Endothelial cell of umbilical vein (primary cell): ENCODE measurements around the gene CCDC12. TPM values are rescaled to one million over a fixed set of nuclear protein-coding genes. Genes with fewer than 3 reads are reported as not detected.

Source experiments
- BruUV-seq: library from RNA; stranded (reverse); fragments of 400-500 nt; replicated peaks from 2 replicates; lab custom pipeline; 2021; lab: Mats Ljungman, UMichigan
- CTCF ChIA-PET: fragments of 300-600, 350-600 bp; sonication (Branson Sonifier 250); formaldehyde crosslinking; loops from one replicate; lab custom pipeline; 2021; ENCODE audit warnings: antibody characterized with exemption, inconsistent platforms; lab: Charles Lee
- POLR2A ChIA-PET: fragments of 300-600, 350-600 bp; sonication (Branson Sonifier 250); formaldehyde crosslinking; loops from one replicate; lab custom pipeline; 2021; ENCODE audit warnings: antibody characterized with exemption, inconsistent platforms; lab: Charles Lee
- DNase-seq: peaks from one replicate; pipeline ENCODE4 v3.0.0-alpha.2; 2011; ENCODE audit warnings: low read depth, low spot score
- FAIRE-seq: peaks from 2 replicates; lab custom pipeline; 2011; peaks lifted over from hg19 to GRCh38; lab: Jason Lieb, UNC
- H2AFZ ChIP-seq: 2 replicates; pipeline ENCODE4 v1.6.0; 2012; ENCODE audit warnings: low read depth, low read length, control low read depth, inconsistent platforms
- H3K27ac ChIP-seq: 2 replicates; pipeline ENCODE4 v1.5.1; 2011; ENCODE audit warnings: low read depth, mild to moderate bottlenecking, control low read depth, low read length, moderate library complexity; ENCODE audit not compliant: insufficient read depth
- H3K27me3 ChIP-seq, 2 experiments: 2 replicates each; pipeline versions ENCODE4 v1.6.0 to v1.6.1; 2011; ENCODE audit warnings: low read length in 2 of 2, mixed read lengths in 1 of 2; ENCODE audit not compliant: control insufficient read depth in 2 of 2, insufficient read depth in 2 of 2
- H3K36me3 ChIP-seq, 2 experiments: 2 replicates in 1 of 2; 3 replicates in 1 of 2; pipeline ENCODE4 v1.5.1; 2011; ENCODE audit warnings: low read length in 2 of 2, mild to moderate bottlenecking in 1 of 2, moderate library complexity in 1 of 2; ENCODE audit not compliant: control insufficient read depth in 2 of 2, insufficient read depth in 2 of 2; ENCODE audit errors: extremely low read depth in 1 of 2
- H3K4me1 ChIP-seq: 3 replicates; pipeline ENCODE4 v1.5.1; 2011; ENCODE audit warnings: mild to moderate bottlenecking, low read length; ENCODE audit not compliant: control insufficient read depth, insufficient read depth; ENCODE audit errors: extremely low read depth
- H3K4me2 ChIP-seq: 2 replicates; pipeline ENCODE4 v1.6.1; 2011; ENCODE audit warnings: low read length, control low read depth, mixed read lengths; ENCODE audit not compliant: insufficient read depth
- H3K4me3 ChIP-seq, 3 experiments: fragments of 200-600 bp in 1 of 3; sonication (generic), shearing (Covaris generic) in 1 of 3; replicated peaks in 1 of 3; 2 replicates each; pipeline ENCODE4 v1.5.1; 2011 to 2016; ENCODE audit warnings: control low read depth in 3 of 3, low read length in 3 of 3, mild to moderate bottlenecking in 2 of 3, inconsistent platforms in 1 of 3, low read depth in 1 of 3, moderate library complexity in 1 of 3; ENCODE audit not compliant: insufficient read depth in 1 of 3
- H3K79me2 ChIP-seq: 2 replicates; pipeline ENCODE4 v1.6.0; 2012; ENCODE audit warnings: low read length, inconsistent platforms; ENCODE audit not compliant: control insufficient read depth, insufficient read depth
- H3K9ac ChIP-seq: replicated peaks from 2 replicates; pipeline ENCODE3; 2011; ENCODE audit warnings: low read length, control low read depth; ENCODE audit not compliant: insufficient read depth; ENCODE audit errors: extremely low read depth
- H3K9me1 ChIP-seq: replicated peaks from 3 replicates; pipeline ENCODE4 v1.6.0; 2011; ENCODE audit warnings: mild to moderate bottlenecking, low read length; ENCODE audit not compliant: control insufficient read depth, insufficient read depth; ENCODE audit errors: extremely low read depth
- H3K9me3 ChIP-seq: replicated peaks from 2 replicates; pipeline ENCODE4 v1.5.1; 2012; ENCODE audit warnings: low read length, inconsistent platforms; ENCODE audit not compliant: control insufficient read depth, insufficient read depth
- H4K20me1 ChIP-seq: replicated peaks from 2 replicates; pipeline ENCODE3; 2011; ENCODE audit warnings: mild to moderate bottlenecking, low read length; ENCODE audit not compliant: control insufficient read depth, insufficient read depth; ENCODE audit errors: extremely low read depth
- EZH2 ChIP-seq: IDR thresholded peaks from 2 replicates; pipeline ENCODE4 v1.6.1; 2012; ENCODE audit warnings: borderline replicate concordance, low read depth, mild to moderate bottlenecking, moderate library complexity, low read length, inconsistent platforms; ENCODE audit not compliant: severe bottlenecking
- FOS ChIP-seq: IDR thresholded peaks from 2 replicates; pipeline ENCODE4 v1.6.1; 2011; ENCODE audit warnings: mild to moderate bottlenecking, low read length, moderate library complexity, borderline replicate concordance; ENCODE audit not compliant: insufficient read depth
- GATA2 ChIP-seq: IDR thresholded peaks from 2 replicates; pipeline ENCODE4 v1.7.0; 2011; ENCODE audit warnings: low read depth, mild to moderate bottlenecking, moderate library complexity, mixed read lengths, low read length; ENCODE audit not compliant: insufficient read length, insufficient read depth
- MYC ChIP-seq: IDR thresholded peaks from one replicate; pipeline ENCODE4 v1.6.1; 2011; ENCODE audit warnings: mild to moderate bottlenecking, low read depth, low read length
- POLR2AphosphoS5 ChIP-seq: IDR thresholded peaks from 2 replicates; pipeline ENCODE4 v1.6.1; 2012; ENCODE audit warnings: low read depth, mild to moderate bottlenecking, control low read depth, low read length, moderate library complexity; ENCODE audit not compliant: insufficient read depth
- dilution Hi-C: fragments of 300-500 bp; cut with MboI; formaldehyde crosslinking; loops from one replicate; pipeline ENCODE4 v1.15.0; 2019; ENCODE audit warnings: low sequenced_read_pairs; ENCODE audit not compliant: extremely low pct_ligation_motif_present
- intact Hi-C: fragments of 100-400 bp; cut with micrococcal nuclease; formaldehyde crosslinking; loops from one replicate; pipeline ENCODE4 v1.10.0; 2022
- polyA plus RNA-seq, 4 experiments: library from polyadenylated mRNA; depleted of rRNA in 3 of 4; stranded (reverse) in 3 of 4; unstranded in 1 of 4; fragments of >200 nt; gene quantifications; 2 replicates each; pipeline versions ENCODE4 v1.2.1 to v1.2.3, GENCODE V29; 2011 to 2012; ENCODE audit warnings: missing spikeins in 1 of 4
- total RNA-seq: library from RNA; stranded (reverse); gene quantifications from 2 replicates; pipeline ENCODE4 v1.2.3, GENCODE V29; 2021

The CCDC12 gene
- total and polyA plus RNA-seq, 2 donors (not counting 3 experiments of a cell fraction or from before 2014, with no cell fraction given) = 35.1 to 50.5 TPM

- ChIA-PET CTCF (interaction anchor here (0.7 to 1.3 kb wide), 3 partner anchors 15 to 176 kb away, joined by 3 to 4 read pairs (median 4); no protein-coding TSS in a partner anchor), POLR2A (no interaction called here)
- FAIRE-seq (no peak), DNase-seq (peak; percentile 26)
- Histone ChIP-seq H3K79me2 (no peaks in the 10 kb centered on the region), H3K27ac (no peak overlapping the region), H4K20me1 (no peaks in the 10 kb centered on the region), H3K9me3 (no peaks in the 10 kb centered on the region), H3K4me2 (peak overlapping the region; percentile 62), H3K4me1 (no peaks in the 10 kb centered on the region), H3K4me3 (peak overlapping the region; percentile 12 to 26 (median 21)), H3K9ac (no peak overlapping the region), H3K27me3 (peaks cover 32 to 44% of the 10 kb centered on the region in 2 experiments), H3K9me1 (no peaks in the 10 kb centered on the region), H2AFZ (peak overlapping the region; percentile 69), H3K36me3 (no peaks in the 10 kb centered on the region)
- TF ChIP-seq POLR2AphosphoS5 (no peak), EZH2 (peak; percentile 91), MYC (no peak), GATA2 (no peak)
- no TSS peak for BruUV-seq
- intact Hi-C loops (loop anchor here (1.0 kb wide), 1 partner anchor 10 kb away; no protein-coding TSS in a partner anchor), dilution Hi-C loops (no loop called here)
Measured at GRCh38 chr3:46882377-46883053, 94.0 kb downstream of the CCDC12 start.

- peak overlapping the region in 1 of 3 experiments; percentile 21 for H3K4me3 ChIP-seq
- FAIRE-seq (no peak), DNase-seq (no peak)
- H3K9ac ChIP-seq = no peak overlapping the region
- TF ChIP-seq FOS (no peak), EZH2 (peak; percentile 5)
- H2AFZ ChIP-seq = peak overlapping the region; percentile 69
- no peaks in the 10 kb centered on the region for H4K20me1 ChIP-seq
- ChIA-PET POLR2A (no interaction called here), CTCF (interaction anchor here (1.3 kb wide), 1 partner anchor 28 kb away, joined by 4 read pairs; no protein-coding TSS in a partner anchor)
- H3K27me3 ChIP-seq = peaks cover 32 to 44% of the 10 kb centered on the region in 2 experiments
- intact Hi-C loops = loop anchor here (1.0 to 2.0 kb wide), 2 partner anchors 11 to 15 kb away; no protein-coding TSS in a partner anchor
- no peaks in the 10 kb centered on the region for H3K9me1 ChIP-seq
- BruUV-seq = no TSS peak
- no peak overlapping the region for H3K27ac ChIP-seq
- H3K4me2 ChIP-seq = peak overlapping the region; percentile 62
- no peaks in the 10 kb centered on the region for H3K4me1 ChIP-seq
- no peaks in the 10 kb centered on the region for H3K36me3 ChIP-seq
- H3K79me2 ChIP-seq = no peaks in the 10 kb centered on the region
- H3K9me3 ChIP-seq = no peaks in the 10 kb centered on the region
- dilution Hi-C loops = no loop called here
Measured at GRCh38 chr3:46881596-46882376, 94.8 kb downstream of the CCDC12 start.
